GM12891 (cell line): ENCODE data around the gene BCDIN3D.
A peak's percentile ranks its signal among the peaks of the same experiment; 100 is the strongest.

Experiments
- PAX5 ChIP-seq: IDR thresholded peaks from 2 replicates; pipeline ENCODE4 v1.6.1; 2011; ENCODE audit warnings: low read length, moderate library complexity, mild to moderate bottlenecking; ENCODE audit not compliant: insufficient read depth, severe bottlenecking
- POLR2A ChIP-seq: IDR thresholded peaks from 2 replicates; pipeline ENCODE4 v1.6.1; 2011; ENCODE audit warnings: low read depth, low read length, control low read depth
- POLR2AphosphoS5 ChIP-seq: IDR thresholded peaks from 2 replicates; pipeline ENCODE4 v1.6.1; 2011; ENCODE audit warnings: low read depth, low read length, control low read depth
- POU2F2 ChIP-seq: IDR thresholded peaks from 2 replicates; pipeline ENCODE4 v1.6.1; 2011; ENCODE audit warnings: low read depth, mild to moderate bottlenecking, control low read depth, low read length, moderate library complexity
- SPI1 ChIP-seq: IDR thresholded peaks from 2 replicates; pipeline ENCODE4 v1.6.1; 2011; ENCODE audit warnings: low read depth, low read length, control low read depth
- TAF1 ChIP-seq: IDR thresholded peaks from 2 replicates; pipeline ENCODE4 v1.6.1; 2011; ENCODE audit warnings: low read depth, low read length, control low read depth

- TF ChIP-seq POLR2A (peak; percentile 95), TAF1 (peak; percentile 83), SPI1 (0 out of 2 replicates have a peak, but pooled peaks have one; percentile 25), POLR2AphosphoS5 (peak; percentile 93), POU2F2 (peak; percentile 49; the same call in 1 of the 2 replicates), PAX5 (no peak)
Measured at GRCh38 chr12:49842519-49843352, at the start of gene BCDIN3D.
